ENCODE results near the gene FBXO31. TPM values are rescaled to one million over a fixed set of nuclear protein-coding genes. Genes with fewer than 3 reads are reported as not detected.
A peak's percentile ranks its signal among the peaks of the same experiment; 100 is the strongest.

FBXO31 gene
- total RNA-seq, 4 donors from 2014 or later, result 156 to 264 (median 201) TPM

DNA sequence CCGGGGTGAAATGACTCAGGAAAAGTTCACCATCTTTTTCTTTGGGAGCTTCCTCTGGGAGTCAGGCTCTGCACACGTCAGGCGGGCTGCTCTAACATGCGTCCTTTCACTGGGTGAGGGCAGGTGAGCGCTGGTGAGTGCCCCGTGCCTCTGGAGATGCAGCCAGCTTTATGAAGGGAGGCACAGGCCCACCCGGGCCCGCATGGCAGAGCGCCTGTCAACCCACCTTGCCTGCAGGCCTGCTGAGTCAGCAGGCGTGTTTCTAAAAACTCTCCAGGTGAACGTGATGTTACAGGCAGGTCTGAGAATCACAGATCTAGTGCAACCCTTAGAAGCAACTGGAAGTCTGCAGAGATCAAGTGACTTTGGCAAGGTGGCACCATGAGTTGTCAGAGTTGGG lies 27.0 kb upstream of the FBXO31 start:
- TF ChIP-seq POLR2A (IDR thresholded peaks at IDR 0.05), result no peak
- TF ChIP-seq, protein P1, sequence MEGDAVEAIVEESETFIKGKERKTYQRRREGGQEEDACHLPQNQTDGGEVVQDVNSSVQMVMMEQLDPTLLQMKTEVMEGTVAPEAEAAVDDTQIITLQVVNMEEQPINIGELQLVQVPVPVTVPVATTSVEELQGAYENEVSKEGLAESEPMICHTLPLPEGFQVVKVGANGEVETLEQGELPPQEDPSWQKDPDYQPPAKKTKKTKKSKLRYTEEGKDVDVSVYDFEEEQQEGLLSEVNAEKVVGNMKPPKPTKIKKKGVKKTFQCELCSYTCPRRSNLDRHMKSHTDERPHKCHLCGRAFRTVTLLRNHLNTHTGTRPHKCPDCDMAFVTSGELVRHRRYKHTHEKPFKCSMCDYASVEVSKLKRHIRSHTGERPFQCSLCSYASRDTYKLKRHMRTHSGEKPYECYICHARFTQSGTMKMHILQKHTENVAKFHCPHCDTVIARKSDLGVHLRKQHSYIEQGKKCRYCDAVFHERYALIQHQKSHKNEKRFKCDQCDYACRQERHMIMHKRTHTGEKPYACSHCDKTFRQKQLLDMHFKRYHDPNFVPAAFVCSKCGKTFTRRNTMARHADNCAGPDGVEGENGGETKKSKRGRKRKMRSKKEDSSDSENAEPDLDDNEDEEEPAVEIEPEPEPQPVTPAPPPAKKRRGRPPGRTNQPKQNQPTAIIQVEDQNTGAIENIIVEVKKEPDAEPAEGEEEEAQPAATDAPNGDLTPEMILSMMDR (IDR thresholded peaks at IDR 0.05 in 4 of 5, conservative IDR thresholded peaks at IDR 0.05 in 1 of 5), result no peak
- H3K36me3 ChIP-seq, result peaks cover 0 to 80% of the 10 kb centered on the region in 2 donors
- no peaks in the 10 kb centered on the region for H3K9me3 ChIP-seq
- ATAC-seq (no peak), DNase-seq (no peak)
- H3K4me3 ChIP-seq, result no peak overlapping the region
- intact Hi-C loops (cut with DNase I; ENCODE audit: low total_unique reads) (loop anchor here (10.0 kb wide), 1 partner anchor 134 kb away; no protein-coding TSS in a partner anchor), in situ Hi-C loops (cut with MboI; ENCODE audit: low sequenced_read_pairs in 4 of 4) (loop anchor here in 2 of 4 donors (25.0 kb wide), 1 partner anchor 227 kb away; no protein-coding TSS in a partner anchor)
- H3K27me3 ChIP-seq, result no peaks in the 10 kb centered on the region
- no peaks in the 10 kb centered on the region for H3K4me1 ChIP-seq
- no peak overlapping the region for H3K27ac ChIP-seq

DNA sequence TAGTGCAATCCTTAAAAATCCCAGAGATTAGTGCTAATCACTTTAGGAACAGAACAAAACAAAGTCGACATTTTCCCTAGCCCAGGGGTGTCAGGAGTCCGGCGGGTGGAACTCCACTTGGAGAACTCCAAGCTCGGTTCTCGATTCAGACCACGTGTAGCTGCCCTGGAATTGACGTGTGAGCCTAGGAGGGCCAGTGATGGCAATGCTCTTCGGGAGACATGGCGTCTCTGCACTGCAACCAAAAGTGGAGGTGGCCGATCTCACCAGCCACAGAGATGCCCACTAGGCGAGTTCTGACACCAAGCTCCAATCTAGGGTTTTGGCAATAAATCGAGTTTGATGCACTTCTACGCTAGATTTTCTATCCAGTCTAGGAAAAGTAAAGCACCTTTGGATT lies 26.2 kb upstream of the FBXO31 start:
- H3K27ac ChIP-seq, result no peak overlapping the region
- H3K36me3 ChIP-seq, result peaks cover 0 to 80% of the 10 kb centered on the region in 2 donors
- no peaks in the 10 kb centered on the region for H3K9me3 ChIP-seq
- in situ Hi-C loops (cut with MboI; ENCODE audit: low sequenced_read_pairs in 4 of 4), result loop anchor here in 2 of 4 donors (25.0 kb wide), 1 partner anchor 228 kb away; no protein-coding TSS in a partner anchor
- ATAC-seq (no peak), DNase-seq (no peak)
- TF ChIP-seq POLR2A (IDR thresholded peaks at IDR 0.05), result no peak
- TF ChIP-seq, protein P1 (IDR thresholded peaks at IDR 0.05 in 4 of 5, conservative IDR thresholded peaks at IDR 0.05 in 1 of 5), result no peak
- intact Hi-C loops (cut with DNase I; ENCODE audit: low total_unique reads), result loop anchor here (5.0 to 10.0 kb wide), 2 partner anchors 78 to 135 kb away; no protein-coding TSS in a partner anchor
- H3K27me3 ChIP-seq, result no peaks in the 10 kb centered on the region
- H3K4me3 ChIP-seq, result no peak overlapping the region
- H3K4me1 ChIP-seq, result no peaks in the 10 kb centered on the region

DNA sequence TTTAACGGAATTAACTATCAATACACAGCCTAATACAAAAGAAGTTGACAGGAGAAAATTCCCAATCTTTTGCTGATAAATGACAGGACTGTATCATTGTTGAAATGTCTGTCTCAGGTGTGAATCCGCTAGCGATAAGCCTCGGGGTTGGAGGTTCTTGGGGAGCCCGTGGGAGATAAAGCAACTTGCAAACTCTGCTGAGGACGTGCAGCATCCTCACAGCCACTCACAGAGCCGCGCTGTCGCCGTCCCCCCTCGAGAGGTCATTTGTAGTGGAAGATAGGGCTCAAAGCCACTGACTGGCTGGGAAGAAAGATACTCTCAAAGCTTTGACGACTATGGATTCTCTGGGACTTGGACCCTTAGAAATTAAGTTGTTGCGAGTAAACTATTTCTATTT lies 25.6 kb upstream of the FBXO31 start:
- H3K27ac ChIP-seq, result no peak overlapping the region
- no peaks in the 10 kb centered on the region for H3K27me3 ChIP-seq
- H3K9me3 ChIP-seq, result no peaks in the 10 kb centered on the region
- in situ Hi-C loops (cut with MboI; ENCODE audit: low sequenced_read_pairs in 4 of 4) (loop anchor here in 2 of 4 donors (25.0 kb wide), 1 partner anchor 228 kb away; no protein-coding TSS in a partner anchor), intact Hi-C loops (cut with DNase I; ENCODE audit: low total_unique reads) (loop anchor here (5.0 kb wide), 1 partner anchor 78 kb away; no protein-coding TSS in a partner anchor)
- peaks cover 0 to 80% of the 10 kb centered on the region in 2 donors for H3K36me3 ChIP-seq
- TF ChIP-seq, protein P1 (IDR thresholded peaks at IDR 0.05 in 4 of 5, conservative IDR thresholded peaks at IDR 0.05 in 1 of 5), result no peak
- no peak for TF ChIP-seq POLR2A (IDR thresholded peaks at IDR 0.05)
- no peak for DNase-seq
- no peak for ATAC-seq
- no peak overlapping the region for H3K4me3 ChIP-seq
- no peaks in the 10 kb centered on the region for H3K4me1 ChIP-seq

DNA sequence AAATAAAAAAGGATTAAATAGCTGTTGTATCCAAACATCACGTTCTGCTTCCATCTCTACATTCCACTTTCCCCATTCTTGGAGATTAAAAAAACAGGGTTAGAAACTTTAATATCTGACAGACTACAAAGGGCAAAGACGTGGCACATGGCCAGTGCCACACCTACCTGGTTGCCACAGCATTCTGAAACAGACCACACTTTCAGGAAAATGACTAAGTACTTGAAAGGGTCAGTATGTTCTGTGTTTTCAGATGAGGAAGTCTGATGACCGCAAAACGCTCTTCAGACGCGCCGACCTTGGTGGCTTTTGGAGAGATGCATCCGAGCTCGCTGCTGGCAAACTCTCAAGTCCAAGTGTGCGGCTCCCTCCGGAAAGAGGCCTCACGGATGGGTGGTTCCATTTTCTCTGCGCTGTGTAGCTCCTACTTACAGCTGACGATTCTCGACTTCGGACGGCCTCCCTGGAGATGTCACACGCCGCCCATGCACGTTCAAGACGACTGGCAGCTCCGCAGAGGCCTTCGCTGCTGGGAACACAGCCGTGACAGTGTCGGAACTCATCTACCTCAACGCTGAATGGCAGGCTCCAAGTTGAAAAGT lies 24.0 kb upstream of the FBXO31 start:
- Histone ChIP-seq H3K4me3 (no peak overlapping the region), H3K4me1 (no peaks in the 10 kb centered on the region), H3K9me3 (no peaks in the 10 kb centered on the region), H3K27me3 (no peaks in the 10 kb centered on the region), H3K36me3 (peaks cover 0 to 79% of the 10 kb centered on the region in 2 donors), H3K27ac (peak overlapping the region; percentile 45 to 53 (median 50))
- DNase-seq, result peak; percentile 26 to 50
- intact Hi-C loops (cut with DNase I; ENCODE audit: low total_unique reads) (loop anchor here (5.0 kb wide), 1 partner anchor 80 kb away; no protein-coding TSS in a partner anchor), in situ Hi-C loops (cut with MboI; ENCODE audit: low sequenced_read_pairs in 4 of 4) (loop anchor here in 2 of 4 donors (25.0 kb wide), 1 partner anchor 230 kb away; no protein-coding TSS in a partner anchor)
- TF ChIP-seq, protein P1 (IDR thresholded peaks at IDR 0.05 in 4 of 5, conservative IDR thresholded peaks at IDR 0.05 in 1 of 5), result no peak
- TF ChIP-seq POLR2A (IDR thresholded peaks at IDR 0.05), result peak in 1 of 2 donors; percentile 18
- ATAC-seq, result peak; percentile 57 to 64

Data from gastrocnemius medialis (tissue), 4 donors.